ENCODE measurements around the gene CACHD1. TPM values are rescaled to one million over a fixed set of nuclear protein-coding genes. Genes with fewer than 3 reads are reported as not detected.

Gene CACHD1
- total RNA-seq, 2 donors from 2014 or later, result 8.6 to 12.9 TPM

DNA sequence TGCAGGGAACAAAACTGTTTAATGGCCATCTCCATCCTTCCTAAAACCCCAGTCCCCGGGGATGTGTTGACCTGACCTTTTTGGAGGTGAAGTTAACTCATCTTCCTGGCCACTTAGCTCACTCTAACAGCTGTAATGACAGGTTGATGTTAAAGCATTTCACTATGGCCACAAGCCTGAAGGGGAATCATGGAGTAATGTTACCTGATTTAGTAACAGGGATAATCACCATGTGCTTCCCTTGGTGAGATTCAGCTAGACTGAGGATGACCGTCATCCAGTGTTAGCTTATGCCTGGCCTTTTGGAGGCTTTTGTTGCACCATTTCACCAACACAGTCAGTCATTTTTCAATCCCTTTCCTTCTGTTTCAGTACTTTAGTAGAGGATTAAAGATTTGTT lies 210.7 kb downstream of the CACHD1 start:
- Histone ChIP-seq H3K4me1 (no peaks in the 10 kb centered on the region), H3K27me3 (no peaks in the 10 kb centered on the region), H3K4me3 (no peak overlapping the region), H3K36me3 (replicated peaks in 1 of 2; ENCODE audit: insufficient read depth in 1 of 2, low read depth in 2 of 2) (peaks cover 0 to 20% of the 10 kb centered on the region in 2 donors), H3K27ac (no peak overlapping the region), H3K9me3 (no peaks in the 10 kb centered on the region)
- intact Hi-C loops (cut with DNase I), result loop anchor here (10.0 kb wide), 1 partner anchor 144 kb away; no protein-coding TSS in a partner anchor
- TF ChIP-seq, protein P1, sequence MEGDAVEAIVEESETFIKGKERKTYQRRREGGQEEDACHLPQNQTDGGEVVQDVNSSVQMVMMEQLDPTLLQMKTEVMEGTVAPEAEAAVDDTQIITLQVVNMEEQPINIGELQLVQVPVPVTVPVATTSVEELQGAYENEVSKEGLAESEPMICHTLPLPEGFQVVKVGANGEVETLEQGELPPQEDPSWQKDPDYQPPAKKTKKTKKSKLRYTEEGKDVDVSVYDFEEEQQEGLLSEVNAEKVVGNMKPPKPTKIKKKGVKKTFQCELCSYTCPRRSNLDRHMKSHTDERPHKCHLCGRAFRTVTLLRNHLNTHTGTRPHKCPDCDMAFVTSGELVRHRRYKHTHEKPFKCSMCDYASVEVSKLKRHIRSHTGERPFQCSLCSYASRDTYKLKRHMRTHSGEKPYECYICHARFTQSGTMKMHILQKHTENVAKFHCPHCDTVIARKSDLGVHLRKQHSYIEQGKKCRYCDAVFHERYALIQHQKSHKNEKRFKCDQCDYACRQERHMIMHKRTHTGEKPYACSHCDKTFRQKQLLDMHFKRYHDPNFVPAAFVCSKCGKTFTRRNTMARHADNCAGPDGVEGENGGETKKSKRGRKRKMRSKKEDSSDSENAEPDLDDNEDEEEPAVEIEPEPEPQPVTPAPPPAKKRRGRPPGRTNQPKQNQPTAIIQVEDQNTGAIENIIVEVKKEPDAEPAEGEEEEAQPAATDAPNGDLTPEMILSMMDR (IDR thresholded peaks at IDR 0.05), result no peak
- no peak for TF ChIP-seq POLR2A (IDR thresholded peaks at IDR 0.05)
- DNase-seq, result no peak
- 86 to 96% methylated on average over 2 of the region's 2 CpGs for WGBS, 2 donors
- no peak for ATAC-seq

DNA sequence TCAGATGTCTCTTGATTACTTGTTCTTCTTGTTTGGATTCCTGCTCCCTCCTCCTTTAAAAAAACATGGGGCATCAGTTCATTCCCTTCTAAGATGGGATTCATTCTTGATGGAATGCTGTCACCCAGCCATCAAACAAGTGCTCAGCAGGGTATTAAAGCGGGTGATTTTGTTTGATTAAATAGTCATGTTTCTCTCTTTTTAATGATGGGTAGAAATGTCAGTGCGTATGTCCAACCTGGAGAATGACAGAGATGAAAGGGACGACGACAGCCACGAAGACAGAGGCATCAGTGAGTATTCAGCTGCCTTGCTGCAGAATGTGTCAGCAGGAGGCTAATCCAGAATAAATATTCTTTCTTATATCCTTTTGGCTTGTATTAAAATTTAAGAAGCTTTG lies 211.1 kb downstream of the CACHD1 start:
- ATAC-seq (no peak), DNase-seq (no peak)
- TF ChIP-seq, protein P1 (IDR thresholded peaks at IDR 0.05), result no peak
- no peak for TF ChIP-seq POLR2A (IDR thresholded peaks at IDR 0.05)
- intact Hi-C loops (cut with DNase I), result loop anchor here (10.0 kb wide), 1 partner anchor 144 kb away; no protein-coding TSS in a partner anchor
- H3K4me1 ChIP-seq, result no peaks in the 10 kb centered on the region
- no peak overlapping the region for H3K27ac ChIP-seq
- H3K36me3 ChIP-seq (replicated peaks in 1 of 2; ENCODE audit: insufficient read depth in 1 of 2, low read depth in 2 of 2), result peaks cover 0 to 20% of the 10 kb centered on the region in 2 donors
- no peaks in the 10 kb centered on the region for H3K27me3 ChIP-seq
- no peak overlapping the region for H3K4me3 ChIP-seq
- WGBS, 2 donors, result 82 to 91% methylated on average over 5 of the region's 5 CpGs
- H3K9me3 ChIP-seq, result no peaks in the 10 kb centered on the region

DNA sequence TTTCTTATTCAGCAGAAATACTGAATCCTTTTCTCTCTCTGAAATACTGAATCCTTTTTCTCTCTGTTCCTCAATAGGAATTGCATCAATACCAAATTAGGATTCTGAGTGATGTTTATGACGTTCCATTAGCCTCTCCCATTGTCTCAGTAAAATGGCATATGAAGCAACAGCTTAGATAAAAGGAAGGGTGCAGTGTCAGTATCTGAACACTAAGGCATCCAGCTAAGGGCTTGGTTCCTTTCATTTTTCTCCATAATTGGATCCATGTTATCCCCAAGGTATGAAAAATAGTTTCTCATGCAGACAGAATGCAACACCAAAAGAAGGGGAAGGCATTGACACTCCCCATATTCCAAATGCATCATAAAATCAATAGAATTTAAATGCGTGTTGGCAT lies 213.5 kb downstream of the CACHD1 start:
- Histone ChIP-seq H3K27me3 (no peaks in the 10 kb centered on the region), H3K36me3 (replicated peaks in 1 of 2; ENCODE audit: insufficient read depth in 1 of 2, low read depth in 2 of 2) (peaks cover 0 to 15% of the 10 kb centered on the region in 2 donors), H3K27ac (no peak overlapping the region), H3K9me3 (no peaks in the 10 kb centered on the region), H3K4me1 (no peaks in the 10 kb centered on the region), H3K4me3 (no peak overlapping the region)
- no peak for ATAC-seq
- no peak for TF ChIP-seq POLR2A (IDR thresholded peaks at IDR 0.05)
- TF ChIP-seq, protein P1 (IDR thresholded peaks at IDR 0.05), result no peak
- intact Hi-C loops (cut with DNase I), result loop anchor here (10.0 kb wide), 1 partner anchor 141 kb away; no protein-coding TSS in a partner anchor
- 85 to 94% methylated on average over 2 of the region's 2 CpGs for WGBS, 2 donors
- DNase-seq, result no peak

DNA sequence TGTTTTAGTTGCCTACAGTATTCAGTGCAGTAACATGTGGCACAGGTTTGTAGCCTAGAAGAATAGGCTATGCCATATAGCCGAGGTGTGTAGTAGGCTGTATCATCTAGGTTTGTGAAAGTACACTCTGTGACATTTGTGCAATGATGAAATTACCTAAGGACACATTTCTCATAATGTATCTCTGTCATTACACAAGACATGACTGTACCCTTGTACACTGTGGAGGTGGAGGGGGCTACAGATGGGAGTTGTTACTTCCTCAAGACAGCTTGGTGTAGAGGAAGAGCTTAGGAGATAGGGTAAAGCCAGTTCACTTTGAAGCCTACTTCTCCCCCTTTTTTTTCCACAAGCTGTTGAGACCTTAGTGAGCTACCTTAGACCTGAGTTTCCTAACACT lies 215.3 kb downstream of the CACHD1 start:
- DNase-seq, result no peak
- Histone ChIP-seq H3K36me3 (replicated peaks in 1 of 2; ENCODE audit: insufficient read depth in 1 of 2, low read depth in 2 of 2) (peaks cover 0 to 12% of the 10 kb centered on the region in 2 donors), H3K4me3 (no peak overlapping the region), H3K27ac (no peak overlapping the region), H3K9me3 (no peaks in the 10 kb centered on the region), H3K27me3 (no peaks in the 10 kb centered on the region), H3K4me1 (no peaks in the 10 kb centered on the region)
- TF ChIP-seq, protein P1 (IDR thresholded peaks at IDR 0.05), result no peak
- TF ChIP-seq POLR2A (IDR thresholded peaks at IDR 0.05), result no peak
- intact Hi-C loops (cut with DNase I), result loop anchor here (10.0 kb wide), 1 partner anchor 140 kb away; no protein-coding TSS in a partner anchor
- ATAC-seq, result no peak
- WGBS, 2 donors, result 62 to 93% methylated on average over 1 of the region's 1 CpG

DNA sequence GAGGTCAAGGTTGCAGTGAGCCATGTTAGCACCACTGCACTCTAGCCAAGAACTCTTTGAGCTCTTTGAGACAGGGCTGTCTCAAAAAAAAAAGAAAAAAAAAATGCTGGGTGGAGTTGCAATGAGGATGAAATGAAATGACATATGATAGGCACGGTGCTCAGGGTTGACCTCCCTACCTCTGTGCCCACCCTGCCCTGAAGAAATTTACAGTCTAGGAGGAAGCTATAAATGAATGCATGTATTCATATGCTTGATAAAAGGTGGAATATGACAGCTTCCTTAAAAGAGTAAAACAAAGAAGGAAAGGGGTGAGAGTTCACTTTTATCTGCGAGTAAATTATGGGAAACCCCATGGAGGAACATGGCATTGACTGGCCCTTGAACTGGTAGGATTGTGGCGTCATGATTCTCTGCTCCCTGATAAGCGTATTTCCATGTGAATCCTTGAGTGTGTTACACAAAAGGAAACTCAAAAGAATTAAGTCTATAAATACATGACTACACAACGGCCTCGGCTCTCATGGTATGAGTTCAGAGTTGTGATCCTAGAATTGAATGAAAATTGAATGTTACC lies 215.9 kb downstream of the CACHD1 start:
- no peak for ATAC-seq
- DNase-seq, result no peak
- WGBS, 2 donors, result 76 to 84% methylated on average over 6 of the region's 6 CpGs
- Histone ChIP-seq H3K4me1 (no peaks in the 10 kb centered on the region), H3K9me3 (no peaks in the 10 kb centered on the region), H3K36me3 (replicated peaks in 1 of 2; ENCODE audit: insufficient read depth in 1 of 2, low read depth in 2 of 2) (peaks cover 0 to 12% of the 10 kb centered on the region in 2 donors), H3K4me3 (no peak overlapping the region), H3K27me3 (no peaks in the 10 kb centered on the region), H3K27ac (no peak overlapping the region)
- intact Hi-C loops (cut with DNase I), result loop anchor here (10.0 kb wide), 1 partner anchor 139 kb away; no protein-coding TSS in a partner anchor
- TF ChIP-seq, protein P1 (IDR thresholded peaks at IDR 0.05), result no peak
- TF ChIP-seq POLR2A (IDR thresholded peaks at IDR 0.05), result no peak

Data from body of pancreas (tissue), 4 donors.